ENCODE results near the gene C1GALT1C1L. TPM values are rescaled to one million over a fixed set of nuclear protein-coding genes. Genes with fewer than 3 reads are reported as not detected.

C1GALT1C1L gene
- total and polyA plus RNA-seq, 2 of the 13 experiments (the other 11 are each of a cell fraction or from before 2014, with no cell fraction given), result 1.3 to 2.4 TPM

- TF ChIP-seq HNRNPH1 (optimal IDR thresholded peaks at IDR 0.05; ENCODE audit: low read depth, low read length) (no peak), KLF16 (CRISPR knock-in tag; IDR thresholded peaks at IDR 0.05) (peak in 1 of 2 experiments; percentile 94; a peak in 2 of 4 replicates), SP5 (CRISPR knock-in tag; IDR thresholded peaks at IDR 0.05; ENCODE audit: borderline replicate concordance, low read depth) (peak; percentile 24; the same call in 1 of the 2 replicates), AFF4 (CRISPR knock-in tag; IDR thresholded peaks at IDR 0.05) (no peak), MAX (IDR thresholded peaks at IDR 0.05) (peak; percentile 31; the same call in 1 of the 2 replicates), ZXDC (CRISPR knock-in tag; IDR thresholded peaks at IDR 0.05) (no peak), CEBPZ (IDR thresholded peaks at IDR 0.05; ENCODE audit: low read length) (no peak), MXI1 (IDR thresholded peaks at IDR 0.05; ENCODE audit: borderline replicate concordance, low read depth, low read length) (peak; percentile 57; the same call in 2 of the 3 replicates), CENPX (CRISPR knock-in tag; IDR thresholded peaks at IDR 0.05) (no peak), ZNF577 (CRISPR knock-in tag; IDR thresholded peaks at IDR 0.05; ENCODE audit: borderline replicate concordance, low read depth) (no peak), ZZZ3 (CRISPR knock-in tag; IDR thresholded peaks at IDR 0.05; ENCODE audit: borderline replicate concordance) (no peak), GLI4 (CRISPR knock-in tag; IDR thresholded peaks at IDR 0.05; ENCODE audit: borderline replicate concordance) (no peak), MBNL3 (CRISPR knock-in tag; conservative IDR thresholded peaks at IDR 0.05) (no peak), ZMYM2 (CRISPR knock-in tag; IDR thresholded peaks at IDR 0.05) (no peak)
- TF ChIP-seq, protein P1, sequence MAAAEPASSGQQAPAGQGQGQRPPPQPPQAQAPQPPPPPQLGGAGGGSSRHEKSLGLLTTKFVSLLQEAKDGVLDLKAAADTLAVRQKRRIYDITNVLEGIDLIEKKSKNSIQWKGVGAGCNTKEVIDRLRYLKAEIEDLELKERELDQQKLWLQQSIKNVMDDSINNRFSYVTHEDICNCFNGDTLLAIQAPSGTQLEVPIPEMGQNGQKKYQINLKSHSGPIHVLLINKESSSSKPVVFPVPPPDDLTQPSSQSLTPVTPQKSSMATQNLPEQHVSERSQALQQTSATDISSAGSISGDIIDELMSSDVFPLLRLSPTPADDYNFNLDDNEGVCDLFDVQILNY (CRISPR knock-in tag; conservative IDR thresholded peaks at IDR 0.05), result no peak
These were observed 41.5 kb downstream of the C1GALT1C1L start (continued) for GRCh38 chr2:43634604-43635306.
